Measurements from ENCODE around the gene CHKB.

- TF ChIP-seq EZH2 (IDR thresholded peaks at IDR 0.05) = no peak
- TF ChIP-seq FOXP2 (optimal IDR thresholded peaks at IDR 0.05; ENCODE audit: control extremely low read depth, extremely low read length, insufficient read depth) = no peak
Observed at GRCh38 chr22:50595189-50595588, 12.5 kb upstream of the CHKB start.

Data from SK-N-MC (cell line).